HG03558 (cell line): ENCODE results near the gene KRTAP10-5.
"Not testable (repeated sequence)": the region's sequence is repeated elsewhere in the genome, so short reads cannot be mapped to it uniquely, and the experiment has no call there.

ENCODE experiments used
- ATAC-seq: cut with Tn5 transposase; IDR thresholded peaks from one replicate; pipeline ENCODE4 v1.9.1; 2021; ENCODE audit warnings: moderate number of reproducible peaks; ENCODE audit not compliant: unreplicated experiment; ENCODE audit errors: extremely low read depth

KRTAP10-5 gene

GRCh38 chr21:44592446-44593311, 12.3 kb upstream of the KRTAP10-5 start, which contains the start of gene KRTAP10-6:
TSS of gene KRTAP10-6 (minus strand) at chr21:44592505. CDS start at chr21:44592484, 21 bp downstream.
- no peak for ATAC-seq

GRCh38 chr21:44591801-44592130, 11.4 kb upstream of the KRTAP10-5 start:
- not testable (repeated sequence) for ATAC-seq

- not testable (repeated sequence) for ATAC-seq
Measured at GRCh38 chr21:44590897-44591800, 10.7 kb upstream of the KRTAP10-5 start.

- no peak for ATAC-seq
Measured at GRCh38 chr21:44590311-44590721, 9.9 kb upstream of the KRTAP10-5 start.

GRCh38 chr21:44589586-44590305, 9.3 kb upstream of the KRTAP10-5 start:
- no peak for ATAC-seq

- no peak for ATAC-seq
Measured at GRCh38 chr21:44589094-44589493, 8.7 kb upstream of the KRTAP10-5 start.

GRCh38 chr21:44585892-44586291, 5.5 kb upstream of the KRTAP10-5 start:
- ATAC-seq: no peak

- ATAC-seq: no peak
Measured at GRCh38 chr21:44583800-44584147, 3.4 kb upstream of the KRTAP10-5 start.

GRCh38 chr21:44583089-44583799, 2.8 kb upstream of the KRTAP10-5 start:
- ATAC-seq: no peak

GRCh38 chr21:44582055-44582454, 1.7 kb upstream of the KRTAP10-5 start:
- ATAC-seq: no peak

- ATAC-seq: no peak
Measured at GRCh38 chr21:44581158-44581557, 754 bp upstream of the KRTAP10-5 start.

GRCh38 chr21:44579833-44580144, 615 bp downstream of the KRTAP10-5 start:
- no peak for ATAC-seq

GRCh38 chr21:44579056-44579832, 1.2 kb downstream of the KRTAP10-5 start:
- no peak for ATAC-seq

- ATAC-seq: no peak
Measured at GRCh38 chr21:44578371-44579055, 1.9 kb downstream of the KRTAP10-5 start.

- no peak for ATAC-seq
Measured at GRCh38 chr21:44576025-44576420, 4.4 kb downstream of the KRTAP10-5 start.

GRCh38 chr21:44575307-44576024, 4.9 kb downstream of the KRTAP10-5 start:
- no peak for ATAC-seq

GRCh38 chr21:44574457-44575306, 5.7 kb downstream of the KRTAP10-5 start:
- no peak for ATAC-seq
